BE2C (cell line): ENCODE data around the gene CAMTA1.

Experiments
- DNase-seq: peaks from one replicate; pipeline ENCODE4 v3.0.0-alpha.2; 2020
- H3K27me3 ChIP-seq: fragments of 250-450 bp; sonication (Bioruptor Pico); 2 replicates; pipeline ENCODE4 v1.5.1; 2020; ENCODE audit warnings: mild to moderate bottlenecking
- H3K36me3 ChIP-seq: fragments of 250-450 bp; sonication (Bioruptor Pico); 2 replicates; pipeline ENCODE4 v1.5.1; 2020; ENCODE audit warnings: mild to moderate bottlenecking
- H3K4me1 ChIP-seq: fragments of 250-450 bp; sonication (Bioruptor Pico); 2 replicates; pipeline ENCODE4 v1.5.1; 2020
- H3K4me3 ChIP-seq: 2 replicates; pipeline ENCODE4 v1.5.1; 2011; ENCODE audit warnings: low read depth, low read length
- H3K9me3 ChIP-seq: fragments of 250-450 bp; sonication (Bioruptor Pico); 2 replicates; pipeline ENCODE4 v1.5.1; 2020
- TF ChIP-seq, protein P1 (sequence below): IDR thresholded peaks from 2 replicates; pipeline ENCODE4 v1.5.1; 2012; ENCODE audit warnings: mild to moderate bottlenecking, low read depth, low read length

The CAMTA1 gene

DNA sequence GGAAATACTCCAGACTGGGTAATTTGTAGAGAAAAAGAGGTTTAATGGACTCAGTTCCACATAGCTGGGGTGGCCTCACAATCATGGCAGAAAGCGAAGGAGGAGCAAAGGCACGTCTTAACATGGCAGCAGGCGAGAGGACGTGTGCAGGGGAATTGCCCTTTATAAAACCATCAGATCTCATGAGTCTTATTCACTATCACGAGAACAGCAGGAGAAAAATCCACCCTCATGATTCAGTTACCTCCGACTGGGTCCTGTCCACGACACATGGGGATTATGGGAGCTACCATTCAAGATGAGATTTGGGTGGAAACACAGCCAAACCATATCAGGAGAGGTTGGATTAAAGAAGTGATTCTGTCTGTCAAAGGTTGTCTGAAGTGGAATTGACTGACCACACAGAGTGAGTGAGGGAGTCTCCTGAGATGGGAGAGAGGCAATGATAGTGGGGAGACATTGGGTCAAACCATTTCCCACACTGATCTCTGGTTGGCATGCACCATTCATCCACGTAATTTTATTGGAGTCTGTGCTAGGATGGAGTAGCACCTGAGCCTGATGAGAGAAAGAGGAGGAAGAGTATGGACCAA, 927.6 kb downstream of the CAMTA1 start:
- no peaks in the 10 kb centered on the region for H3K4me1 ChIP-seq
- H3K36me3 ChIP-seq = no peaks in the 10 kb centered on the region
- no peak overlapping the region for H3K4me3 ChIP-seq
- H3K9me3 ChIP-seq = no peaks in the 10 kb centered on the region
- no peak for DNase-seq
- TF ChIP-seq, protein P1, sequence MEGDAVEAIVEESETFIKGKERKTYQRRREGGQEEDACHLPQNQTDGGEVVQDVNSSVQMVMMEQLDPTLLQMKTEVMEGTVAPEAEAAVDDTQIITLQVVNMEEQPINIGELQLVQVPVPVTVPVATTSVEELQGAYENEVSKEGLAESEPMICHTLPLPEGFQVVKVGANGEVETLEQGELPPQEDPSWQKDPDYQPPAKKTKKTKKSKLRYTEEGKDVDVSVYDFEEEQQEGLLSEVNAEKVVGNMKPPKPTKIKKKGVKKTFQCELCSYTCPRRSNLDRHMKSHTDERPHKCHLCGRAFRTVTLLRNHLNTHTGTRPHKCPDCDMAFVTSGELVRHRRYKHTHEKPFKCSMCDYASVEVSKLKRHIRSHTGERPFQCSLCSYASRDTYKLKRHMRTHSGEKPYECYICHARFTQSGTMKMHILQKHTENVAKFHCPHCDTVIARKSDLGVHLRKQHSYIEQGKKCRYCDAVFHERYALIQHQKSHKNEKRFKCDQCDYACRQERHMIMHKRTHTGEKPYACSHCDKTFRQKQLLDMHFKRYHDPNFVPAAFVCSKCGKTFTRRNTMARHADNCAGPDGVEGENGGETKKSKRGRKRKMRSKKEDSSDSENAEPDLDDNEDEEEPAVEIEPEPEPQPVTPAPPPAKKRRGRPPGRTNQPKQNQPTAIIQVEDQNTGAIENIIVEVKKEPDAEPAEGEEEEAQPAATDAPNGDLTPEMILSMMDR = no peak
- no peaks in the 10 kb centered on the region for H3K27me3 ChIP-seq

DNA sequence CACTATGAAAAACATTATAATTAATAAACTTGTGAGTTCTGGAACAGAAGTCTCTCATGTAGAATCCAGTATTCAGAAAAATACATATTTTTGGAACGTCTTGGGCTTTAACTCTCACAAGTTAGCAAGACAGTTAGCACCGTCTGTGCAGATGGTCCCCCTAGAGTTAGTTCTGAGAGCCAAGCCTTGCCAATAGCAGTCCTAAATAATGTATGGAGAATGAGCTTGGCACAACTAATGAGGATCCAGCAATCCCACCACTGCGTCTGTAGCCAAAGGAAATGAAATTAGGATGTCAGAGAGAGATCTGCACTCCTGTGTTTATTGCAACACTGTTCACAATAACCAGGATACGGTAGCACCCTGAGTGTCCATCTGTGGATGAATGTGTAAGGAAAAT, 931.3 kb downstream of the CAMTA1 start:
- no peaks in the 10 kb centered on the region for H3K27me3 ChIP-seq

DNA sequence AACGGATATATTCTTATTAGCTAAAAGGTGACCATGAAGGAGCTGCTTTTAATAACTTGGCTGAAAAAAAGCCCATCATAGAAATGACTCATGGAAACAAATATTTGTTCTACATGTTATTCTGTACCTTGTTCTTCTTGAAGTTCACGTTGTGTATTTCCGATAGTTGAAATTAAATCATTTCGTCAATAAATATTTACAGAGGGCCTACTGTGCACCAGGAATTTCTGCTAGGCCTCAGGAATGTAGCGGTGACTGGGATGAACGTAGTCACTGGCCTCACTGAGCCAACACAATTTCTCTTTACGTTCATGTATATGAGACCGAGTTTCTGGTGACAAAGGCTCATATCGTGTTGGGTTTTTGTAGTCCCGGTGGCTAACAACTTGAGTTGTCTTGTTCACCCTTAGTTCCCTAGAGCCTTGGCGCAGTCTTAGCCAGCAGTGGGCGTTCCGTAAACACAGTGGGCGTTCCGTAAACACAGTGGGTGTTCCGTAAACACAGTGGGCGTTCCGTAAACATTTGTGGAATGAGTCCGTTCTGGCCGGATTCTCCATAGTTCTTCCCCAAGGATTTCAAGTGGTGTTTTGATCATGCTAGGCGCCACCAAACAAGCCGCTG, 932.6 kb downstream of the CAMTA1 start:
- no peak overlapping the region for H3K4me3 ChIP-seq
- no peaks in the 10 kb centered on the region for H3K9me3 ChIP-seq
- no peaks in the 10 kb centered on the region for H3K4me1 ChIP-seq
- no peaks in the 10 kb centered on the region for H3K36me3 ChIP-seq
- DNase-seq = no peak
- H3K27me3 ChIP-seq = no peaks in the 10 kb centered on the region
- TF ChIP-seq, protein P1 = no peak

More for the DNA sequence above, 931.3 kb downstream of the CAMTA1 start:
- Histone ChIP-seq H3K4me1 (no peaks in the 10 kb centered on the region), H3K4me3 (no peak overlapping the region), H3K36me3 (no peaks in the 10 kb centered on the region), H3K9me3 (no peaks in the 10 kb centered on the region)
- TF ChIP-seq, protein P1 = no peak
- DNase-seq = no peak

DNA sequence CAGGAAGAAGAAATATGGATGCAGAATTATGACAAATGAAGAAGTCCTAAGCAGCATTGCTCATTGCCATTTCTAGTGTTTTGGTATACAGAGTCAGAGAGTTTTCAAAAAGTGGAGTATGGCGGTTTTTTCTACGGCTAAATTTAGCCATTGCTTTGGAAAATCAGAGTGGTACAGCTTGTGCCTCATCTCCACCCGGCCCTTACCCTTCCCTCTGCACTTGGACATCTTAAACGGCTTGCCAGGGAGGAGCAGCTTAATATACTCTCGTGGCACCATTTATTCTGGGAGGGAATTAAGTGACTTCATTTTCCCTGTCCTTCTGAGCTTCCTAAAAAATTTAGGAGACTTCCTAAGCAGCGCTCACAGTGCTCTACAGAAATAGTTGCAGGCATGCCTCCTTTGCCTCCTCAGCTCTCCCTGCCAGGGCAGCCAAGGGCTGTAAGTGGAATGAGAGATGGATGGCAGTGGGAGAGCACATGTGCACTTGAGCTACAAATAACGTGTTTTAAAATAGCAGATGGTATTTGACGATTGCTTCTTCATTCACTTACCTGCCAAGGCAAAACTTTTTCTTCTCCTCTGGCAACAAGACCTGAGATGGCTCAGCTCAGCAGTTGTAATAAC, 934.3 kb downstream of the CAMTA1 start:
- no peak for DNase-seq
- H3K4me3 ChIP-seq = no peak overlapping the region
- TF ChIP-seq, protein P1 = no peak
- H3K27me3 ChIP-seq = no peaks in the 10 kb centered on the region
- H3K36me3 ChIP-seq = no peaks in the 10 kb centered on the region
- no peaks in the 10 kb centered on the region for H3K4me1 ChIP-seq
- H3K9me3 ChIP-seq = no peaks in the 10 kb centered on the region

DNA sequence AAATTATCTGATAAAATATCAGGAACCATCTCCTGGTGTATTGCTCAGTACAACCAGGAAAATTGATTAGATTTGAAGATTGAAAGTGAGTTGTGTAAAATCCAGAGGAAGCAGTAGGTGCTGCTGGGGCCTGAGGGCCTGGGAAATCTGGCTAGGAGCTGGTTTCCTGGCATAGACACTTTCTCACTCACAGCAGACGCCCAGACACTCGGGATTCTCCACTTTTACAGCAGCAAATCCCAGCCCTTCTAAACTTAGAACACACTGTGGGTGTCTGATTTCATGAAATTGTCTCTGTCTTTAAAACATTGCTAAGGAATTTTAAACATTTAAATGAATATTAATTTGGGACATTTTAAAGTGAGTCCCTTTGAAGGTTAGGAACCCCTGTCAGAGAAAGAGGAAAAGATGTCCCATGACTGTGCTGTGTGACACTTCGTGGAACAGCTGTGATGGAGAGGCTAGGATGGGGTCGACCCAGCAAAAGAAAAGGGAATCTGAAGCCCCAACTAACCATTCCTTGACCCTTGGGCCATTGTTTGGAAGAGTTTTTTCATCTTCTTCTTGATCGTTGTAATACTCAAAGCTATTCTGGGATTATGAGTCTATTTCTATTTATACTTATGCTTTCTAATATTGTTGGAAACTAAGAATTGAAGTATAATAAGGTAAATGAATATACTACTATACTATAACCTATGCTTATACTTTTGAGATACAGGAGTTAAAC, 936.9 kb downstream of the CAMTA1 start:
- H3K27me3 ChIP-seq = no peaks in the 10 kb centered on the region
- H3K4me1 ChIP-seq = no peaks in the 10 kb centered on the region
- H3K36me3 ChIP-seq = no peaks in the 10 kb centered on the region
- TF ChIP-seq, protein P1 = no peak
- no peak overlapping the region for H3K4me3 ChIP-seq
- H3K9me3 ChIP-seq = no peaks in the 10 kb centered on the region
- DNase-seq = no peak
